ENCODE results near the gene CPTP. TPM values are rescaled to one million over a fixed set of nuclear protein-coding genes. Genes with fewer than 3 reads are reported as not detected.

The CPTP gene
- total and polyA plus RNA-seq, 4 donors = 7.9 to 45.1 (median 22.5) TPM

DNA sequence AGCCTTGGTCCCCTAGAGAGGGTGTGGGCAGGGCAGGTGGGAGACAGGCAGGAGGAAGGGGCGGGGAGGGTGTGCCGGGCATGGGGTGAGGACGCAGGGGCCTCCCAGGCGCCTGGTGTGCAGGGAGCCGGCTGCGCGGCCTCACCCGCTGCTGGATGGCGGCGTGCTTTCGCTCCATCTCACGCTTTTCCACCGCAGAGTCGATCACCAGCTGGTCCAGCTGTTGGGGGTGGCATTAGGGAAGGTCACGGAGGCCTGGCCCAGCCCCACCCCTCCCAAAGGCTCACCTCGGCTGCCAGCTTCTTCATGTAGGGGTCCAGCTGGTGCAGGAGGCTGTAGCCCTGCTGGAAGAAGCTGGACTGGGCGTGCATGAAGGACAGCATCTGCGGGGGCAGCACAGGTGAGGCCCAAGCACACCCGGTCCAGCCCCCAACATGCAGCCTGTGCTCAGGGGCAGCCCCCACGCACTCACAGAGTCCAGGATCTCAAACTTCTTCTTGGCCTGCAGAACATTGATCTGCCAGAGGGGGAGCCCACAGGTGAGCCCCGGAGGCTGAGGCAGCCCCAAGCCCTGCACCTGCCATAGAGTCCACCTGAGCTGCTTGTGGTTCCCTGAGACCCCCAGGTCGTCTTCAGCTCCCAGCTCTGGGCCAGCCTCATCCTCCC, 24.8 kb upstream of the CPTP start:
- Histone ChIP-seq H3K27me3 (ENCODE audit: control insufficient read depth in 4 of 4, insufficient read depth in 4 of 4, low read length in 3 of 4) (no peaks in the 10 kb centered on the region), H3K4me1 (ENCODE audit: control insufficient read depth in 4 of 4, insufficient read depth in 4 of 4, low read length in 3 of 4) (peaks cover 1 to 6% (median 2%) of the 10 kb centered on the region in 4 donors), H3K36me3 (ENCODE audit: control insufficient read depth in 4 of 4, insufficient read depth in 3 of 4, low read depth in 1 of 4, low read length in 3 of 4) (peaks cover 0 to 11% (median 2%) of the 10 kb centered on the region in 4 donors), H3K4me3 (ENCODE audit: low read depth in 1 of 3, low read length in 3 of 3) (no peak overlapping the region), H3K27ac (ENCODE audit: low read depth in 1 of 2, low read length in 2 of 2) (no peak overlapping the region), H3K9ac (ENCODE audit: low read depth in 1 of 2, low read length in 2 of 2) (no peak overlapping the region), H3K9me3 (ENCODE audit: control insufficient read depth in 4 of 4, low read length in 3 of 4) (no peaks in the 10 kb centered on the region)
- no peak for DNase-seq (ENCODE audit: low spot score)
- TF ChIP-seq, protein P1, sequence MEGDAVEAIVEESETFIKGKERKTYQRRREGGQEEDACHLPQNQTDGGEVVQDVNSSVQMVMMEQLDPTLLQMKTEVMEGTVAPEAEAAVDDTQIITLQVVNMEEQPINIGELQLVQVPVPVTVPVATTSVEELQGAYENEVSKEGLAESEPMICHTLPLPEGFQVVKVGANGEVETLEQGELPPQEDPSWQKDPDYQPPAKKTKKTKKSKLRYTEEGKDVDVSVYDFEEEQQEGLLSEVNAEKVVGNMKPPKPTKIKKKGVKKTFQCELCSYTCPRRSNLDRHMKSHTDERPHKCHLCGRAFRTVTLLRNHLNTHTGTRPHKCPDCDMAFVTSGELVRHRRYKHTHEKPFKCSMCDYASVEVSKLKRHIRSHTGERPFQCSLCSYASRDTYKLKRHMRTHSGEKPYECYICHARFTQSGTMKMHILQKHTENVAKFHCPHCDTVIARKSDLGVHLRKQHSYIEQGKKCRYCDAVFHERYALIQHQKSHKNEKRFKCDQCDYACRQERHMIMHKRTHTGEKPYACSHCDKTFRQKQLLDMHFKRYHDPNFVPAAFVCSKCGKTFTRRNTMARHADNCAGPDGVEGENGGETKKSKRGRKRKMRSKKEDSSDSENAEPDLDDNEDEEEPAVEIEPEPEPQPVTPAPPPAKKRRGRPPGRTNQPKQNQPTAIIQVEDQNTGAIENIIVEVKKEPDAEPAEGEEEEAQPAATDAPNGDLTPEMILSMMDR (IDR thresholded peaks at IDR 0.05; ENCODE audit: low read depth, low read length, missing input control) = peak; percentile 24
- TF ChIP-seq, protein P2, sequence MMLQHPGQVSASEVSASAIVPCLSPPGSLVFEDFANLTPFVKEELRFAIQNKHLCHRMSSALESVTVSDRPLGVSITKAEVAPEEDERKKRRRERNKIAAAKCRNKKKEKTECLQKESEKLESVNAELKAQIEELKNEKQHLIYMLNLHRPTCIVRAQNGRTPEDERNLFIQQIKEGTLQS (IDR thresholded peaks at IDR 0.05) = no peak
- 92% methylated on average over 22 of the region's 22 CpGs for WGBS

DNA sequence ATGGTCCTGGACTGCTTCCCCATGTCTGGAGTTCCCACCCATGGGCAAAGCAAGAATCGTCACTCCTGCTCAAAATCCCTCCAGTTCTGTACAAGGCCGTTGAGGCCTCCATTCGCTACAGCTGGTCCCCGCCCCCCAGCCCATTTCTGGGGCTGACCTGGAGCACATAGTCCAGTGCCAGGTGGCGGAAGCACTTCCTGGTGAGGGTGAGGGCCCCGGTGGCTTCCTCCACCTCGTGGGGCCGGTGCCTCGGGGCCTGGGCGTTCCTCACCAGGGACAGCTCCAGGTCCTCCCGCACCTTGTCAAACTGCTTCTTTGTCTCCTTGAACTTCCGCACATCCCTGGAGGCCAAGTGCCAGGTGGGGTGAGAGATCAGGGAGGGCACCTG, 24.3 kb upstream of the CPTP start:
- 94% methylated on average over 12 of the region's 12 CpGs for WGBS
- Histone ChIP-seq H3K4me1 (ENCODE audit: control insufficient read depth in 4 of 4, insufficient read depth in 4 of 4, low read length in 3 of 4) (peaks cover 6 to 11% (median 8%) of the 10 kb centered on the region in 4 donors), H3K36me3 (ENCODE audit: control insufficient read depth in 4 of 4, insufficient read depth in 3 of 4, low read depth in 1 of 4, low read length in 3 of 4) (peaks cover 0 to 9% (median under 1%) of the 10 kb centered on the region in 4 donors), H3K27me3 (ENCODE audit: control insufficient read depth in 4 of 4, insufficient read depth in 4 of 4, low read length in 3 of 4) (no peaks in the 10 kb centered on the region), H3K9me3 (ENCODE audit: control insufficient read depth in 4 of 4, low read length in 3 of 4) (no peaks in the 10 kb centered on the region), H3K9ac (ENCODE audit: low read depth in 1 of 2, low read length in 2 of 2) (no peak overlapping the region), H3K4me3 (ENCODE audit: low read depth in 1 of 3, low read length in 3 of 3) (no peak overlapping the region), H3K27ac (ENCODE audit: low read depth in 1 of 2, low read length in 2 of 2) (no peak overlapping the region)
- TF ChIP-seq FOXA2 (IDR thresholded peaks at IDR 0.05) = no peak
- TF ChIP-seq FOXA1 (IDR thresholded peaks at IDR 0.05) = no peak
- TF ChIP-seq SP1 (IDR thresholded peaks at IDR 0.05) = no peak
- no peak for DNase-seq (ENCODE audit: low spot score)

DNA sequence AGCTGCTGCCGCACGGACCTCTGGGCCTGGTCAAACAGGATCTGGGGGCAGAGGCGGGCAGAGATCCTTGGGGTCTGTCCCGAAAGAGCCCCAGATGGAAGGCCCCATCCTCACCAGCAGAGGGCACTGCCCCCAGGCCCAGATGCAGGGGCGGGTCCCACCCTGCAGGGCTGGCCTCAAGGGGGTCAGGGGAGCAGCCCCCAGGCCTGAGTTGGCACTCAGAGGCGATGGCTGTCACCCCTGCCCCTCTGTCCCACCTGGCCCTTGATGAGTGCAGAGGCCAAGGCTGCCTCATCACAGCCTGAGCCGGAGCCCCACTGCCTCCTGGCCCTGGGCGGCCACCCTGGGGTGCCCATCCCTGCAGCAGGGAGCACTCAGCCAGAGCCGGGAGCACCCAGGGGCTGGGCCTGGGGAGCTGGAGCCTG, 22.6 kb upstream of the CPTP start:
- H3K9me3 ChIP-seq (ENCODE audit: control insufficient read depth in 4 of 4, low read length in 3 of 4) = no peaks in the 10 kb centered on the region
- TF ChIP-seq, protein P3, sequence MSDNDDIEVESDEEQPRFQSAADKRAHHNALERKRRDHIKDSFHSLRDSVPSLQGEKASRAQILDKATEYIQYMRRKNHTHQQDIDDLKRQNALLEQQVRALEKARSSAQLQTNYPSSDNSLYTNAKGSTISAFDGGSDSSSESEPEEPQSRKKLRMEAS (IDR thresholded peaks at IDR 0.05) = no peak
- TF ChIP-seq YY1 (IDR thresholded peaks at IDR 0.05) = no peak
- no peak for TF ChIP-seq HNF4A (conservative IDR thresholded peaks at IDR 0.05)
- TF ChIP-seq SP1 (IDR thresholded peaks at IDR 0.05) = no peak
- TF ChIP-seq, protein P1 (IDR thresholded peaks at IDR 0.05; ENCODE audit: low read depth, low read length, missing input control) = no peak
- WGBS = 97% methylated on average over 9 of the region's 9 CpGs
- H3K36me3 ChIP-seq (ENCODE audit: control insufficient read depth in 4 of 4, insufficient read depth in 3 of 4, low read depth in 1 of 4, low read length in 3 of 4) = peaks cover 0 to 7% (median under 1%) of the 10 kb centered on the region in 4 donors
- H3K4me1 ChIP-seq (ENCODE audit: control insufficient read depth in 4 of 4, insufficient read depth in 4 of 4, low read length in 3 of 4) = peaks cover 11 to 28% (median 24%) of the 10 kb centered on the region in 4 donors
- no peaks in the 10 kb centered on the region for H3K27me3 ChIP-seq (ENCODE audit: control insufficient read depth in 4 of 4, insufficient read depth in 4 of 4, low read length in 3 of 4)
- H3K9ac ChIP-seq (ENCODE audit: low read depth in 1 of 2, low read length in 2 of 2) = no peak overlapping the region
- DNase-seq (ENCODE audit: low spot score) = no peak
- H3K4me3 ChIP-seq (ENCODE audit: low read depth in 1 of 3, low read length in 3 of 3) = no peak overlapping the region
- no peak overlapping the region for H3K27ac ChIP-seq (ENCODE audit: low read depth in 1 of 2, low read length in 2 of 2)
